DND-41 (cell line): ENCODE data around the gene SULT1B1.
"Not testable (repeated sequence)": the region's sequence is repeated elsewhere in the genome, so short reads cannot be mapped to it uniquely, and the experiment has no call there.

Source experiments
- ATAC-seq: fragments of 200-7000 bp; cut with Tn5 transposase; 3 replicates; pipeline ENCODE4 v1.9.1; 2021; ENCODE audit warnings: low read depth; ENCODE audit not compliant: insufficient read depth
- DNase-seq: peaks from one replicate; pipeline ENCODE4 v3.0.0-alpha.2; 2020
- H2AFZ ChIP-seq: 2 replicates; pipeline ENCODE4 v1.6.0; 2012; ENCODE audit warnings: low read depth, low read length
- H3K27ac ChIP-seq: 2 replicates; pipeline ENCODE4 v1.5.1; 2012; ENCODE audit warnings: low read length, inconsistent platforms
- H3K27me3 ChIP-seq: fragments of 200-600 bp; sonication (generic); 2 replicates; pipeline ENCODE4 v1.6.0; 2012; ENCODE audit warnings: low read length, mild to moderate bottlenecking, inconsistent platforms; ENCODE audit not compliant: insufficient read depth, poor library complexity
- H3K36me3 ChIP-seq: 2 replicates; pipeline ENCODE4 v1.5.1; 2012; ENCODE audit warnings: low read length, inconsistent platforms; ENCODE audit not compliant: insufficient read depth
- H3K4me1 ChIP-seq: 2 replicates; pipeline ENCODE4 v1.5.1; 2012; ENCODE audit warnings: mild to moderate bottlenecking, low read length; ENCODE audit not compliant: insufficient read depth
- H3K4me2 ChIP-seq: 2 replicates; pipeline ENCODE4 v1.6.0; 2012; ENCODE audit warnings: mild to moderate bottlenecking, moderate library complexity, low read length, inconsistent platforms; ENCODE audit not compliant: insufficient read depth
- H3K4me3 ChIP-seq, 2 experiments: fragments of 200-600 bp in 1 of 2; shearing (Covaris generic) in 1 of 2; 2 replicates each; pipeline ENCODE4 v1.5.1; 2012 to 2016; ENCODE audit warnings: inconsistent platforms in 2 of 2, low read length in 2 of 2, mild to moderate bottlenecking in 2 of 2, low read depth in 1 of 2, moderate library complexity in 1 of 2
- H3K79me2 ChIP-seq: 2 replicates; pipeline ENCODE4 v1.6.0; 2012; ENCODE audit warnings: low read length, inconsistent platforms; ENCODE audit not compliant: insufficient read depth
- H3K9ac ChIP-seq: 2 replicates; pipeline ENCODE4 v1.6.0; 2012; ENCODE audit warnings: low read depth, mild to moderate bottlenecking, inconsistent platforms, low read length, moderate library complexity
- H3K9me3 ChIP-seq: 2 replicates; pipeline ENCODE4 v1.5.1; 2012; ENCODE audit warnings: low read length, moderate library complexity, mild to moderate bottlenecking, inconsistent platforms; ENCODE audit not compliant: insufficient read depth, severe bottlenecking
- H4K20me1 ChIP-seq: 2 replicates; pipeline ENCODE4 v1.6.0; 2012; ENCODE audit warnings: low read length; ENCODE audit not compliant: insufficient read depth
- CTCF ChIP-seq: IDR thresholded peaks from 2 replicates; pipeline ENCODE4 v1.5.1; 2012; ENCODE audit warnings: borderline replicate concordance, low read length, moderate library complexity, mild to moderate bottlenecking; ENCODE audit not compliant: poor library complexity, severe bottlenecking; ENCODE audit errors: extremely low read depth
- EZH2 ChIP-seq: IDR thresholded peaks from 3 replicates; pipeline ENCODE4 v1.6.1; 2012; ENCODE audit warnings: borderline replicate concordance, low read depth, mild to moderate bottlenecking, moderate library complexity, low read length, inconsistent platforms; ENCODE audit not compliant: severe bottlenecking

The SULT1B1 gene

DNA sequence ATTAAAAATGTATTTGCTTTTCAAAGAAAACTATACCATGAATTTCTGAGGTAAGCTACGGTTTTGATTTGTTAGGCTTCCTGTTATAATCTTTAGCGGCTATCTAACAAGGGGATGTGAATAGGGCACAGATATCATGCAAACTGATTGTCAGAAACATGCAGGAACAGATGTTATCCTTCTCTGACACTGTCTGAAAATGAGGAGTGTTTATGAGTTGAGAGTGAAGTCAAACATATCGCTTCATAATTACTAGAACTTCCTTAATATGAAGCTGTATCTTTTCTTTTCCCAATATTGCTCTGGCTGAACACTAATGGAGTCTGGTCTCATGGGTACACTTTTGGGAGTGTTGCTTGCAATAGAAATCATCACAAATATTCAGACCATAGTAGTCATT, 16.3 kb upstream of the SULT1B1 start:
- H3K79me2 ChIP-seq: no peaks in the 10 kb centered on the region
- no peak overlapping the region for H3K9ac ChIP-seq
- H3K4me2 ChIP-seq: no peak overlapping the region
- no peaks in the 10 kb centered on the region for H3K4me1 ChIP-seq
- H3K36me3 ChIP-seq: no peaks in the 10 kb centered on the region
- DNase-seq (no peak), ATAC-seq (no peak)
- H4K20me1 ChIP-seq: no peaks in the 10 kb centered on the region
- H3K4me3 ChIP-seq: no peak overlapping the region
- TF ChIP-seq EZH2 (no peak), CTCF (no peak)
- H2AFZ ChIP-seq: no peak overlapping the region
- H3K9me3 ChIP-seq: no peaks in the 10 kb centered on the region
- H3K27me3 ChIP-seq: no peaks in the 10 kb centered on the region
- H3K27ac ChIP-seq: no peak overlapping the region

- H3K4me3 ChIP-seq: no peak overlapping the region
- H3K27me3 ChIP-seq: no peaks in the 10 kb centered on the region
- no peaks in the 10 kb centered on the region for H4K20me1 ChIP-seq
- no peak overlapping the region for H3K27ac ChIP-seq
- H3K79me2 ChIP-seq: no peaks in the 10 kb centered on the region
- H2AFZ ChIP-seq: no peak overlapping the region
- no peak overlapping the region for H3K9ac ChIP-seq
- DNase-seq (no peak), ATAC-seq (no peak)
- TF ChIP-seq CTCF: no peak
- TF ChIP-seq EZH2: no peak
- H3K9me3 ChIP-seq: no peaks in the 10 kb centered on the region
- H3K36me3 ChIP-seq: no peaks in the 10 kb centered on the region
- H3K4me1 ChIP-seq: no peaks in the 10 kb centered on the region
- H3K4me2 ChIP-seq: no peak overlapping the region
Observed at GRCh38 chr4:69775321-69775867, 15.0 kb upstream of the SULT1B1 start.

GRCh38 chr4:69773484-69773883, 13.1 kb upstream of the SULT1B1 start:
- Histone ChIP-seq H3K4me3 (no peak overlapping the region), H3K79me2 (no peaks in the 10 kb centered on the region), H3K9me3 (no peaks in the 10 kb centered on the region), H2AFZ (no peak overlapping the region), H3K9ac (no peak overlapping the region), H3K4me1 (no peaks in the 10 kb centered on the region), H3K36me3 (no peaks in the 10 kb centered on the region), H3K27me3 (no peaks in the 10 kb centered on the region), H3K27ac (no peak overlapping the region), H3K4me2 (no peak overlapping the region), H4K20me1 (no peaks in the 10 kb centered on the region)
- no peak for ATAC-seq
- TF ChIP-seq CTCF (no peak), EZH2 (no peak)
- DNase-seq: no peak

GRCh38 chr4:69768554-69768953, 8.1 kb upstream of the SULT1B1 start:
- H3K27ac ChIP-seq, DNase-seq, H3K36me3 ChIP-seq, ATAC-seq, H2AFZ ChIP-seq, H3K4me3 ChIP-seq, H4K20me1 ChIP-seq, H3K79me2 ChIP-seq, H3K9me3 ChIP-seq, H3K27me3 ChIP-seq, H3K4me2 ChIP-seq, H3K9ac ChIP-seq, H3K4me1 ChIP-seq: not testable (repeated sequence)
